22Rv1 (cell line): ENCODE measurements around the gene ARHGAP36.

Experiments
- H3K27ac ChIP-seq: fragments of 450-650 bp; 2 replicates; pipeline ENCODE4 v1.5.1; 2017
- ZFX ChIP-seq: fragments of 450-650 bp; IDR thresholded peaks from 2 replicates; pipeline ENCODE4 v1.6.1; 2017; ENCODE audit warnings: antibody characterized with exemption, borderline replicate concordance
- TF ChIP-seq, protein P1 (sequence below): fragments of 450-650 bp; IDR thresholded peaks from 2 replicates; pipeline ENCODE4 v1.5.1; 2017; ENCODE audit warnings: mild to moderate bottlenecking

The ARHGAP36 gene

DNA sequence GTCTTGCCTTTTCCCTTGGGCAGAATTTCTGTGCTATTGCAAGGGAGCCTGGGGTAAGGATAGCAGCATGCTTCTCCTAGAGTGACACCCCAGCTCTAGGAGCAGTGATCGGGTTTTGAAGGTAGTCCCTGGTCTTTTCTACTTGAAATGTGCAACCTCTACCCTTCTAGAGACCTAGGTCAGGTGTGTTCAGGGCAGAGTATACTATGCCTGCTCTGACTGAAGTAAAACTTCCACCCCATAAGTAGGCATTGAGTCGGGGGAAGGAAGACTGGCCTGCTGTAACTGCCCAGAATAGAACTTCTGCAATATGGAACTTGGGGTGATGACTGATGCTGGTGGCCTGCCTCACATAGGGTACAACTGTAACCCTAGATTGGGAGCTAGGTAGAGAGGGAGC lies 80.9 kb downstream of the ARHGAP36 start:
- no peak overlapping the region for H3K27ac ChIP-seq
- TF ChIP-seq ZFX: no peak
- TF ChIP-seq, protein P1, sequence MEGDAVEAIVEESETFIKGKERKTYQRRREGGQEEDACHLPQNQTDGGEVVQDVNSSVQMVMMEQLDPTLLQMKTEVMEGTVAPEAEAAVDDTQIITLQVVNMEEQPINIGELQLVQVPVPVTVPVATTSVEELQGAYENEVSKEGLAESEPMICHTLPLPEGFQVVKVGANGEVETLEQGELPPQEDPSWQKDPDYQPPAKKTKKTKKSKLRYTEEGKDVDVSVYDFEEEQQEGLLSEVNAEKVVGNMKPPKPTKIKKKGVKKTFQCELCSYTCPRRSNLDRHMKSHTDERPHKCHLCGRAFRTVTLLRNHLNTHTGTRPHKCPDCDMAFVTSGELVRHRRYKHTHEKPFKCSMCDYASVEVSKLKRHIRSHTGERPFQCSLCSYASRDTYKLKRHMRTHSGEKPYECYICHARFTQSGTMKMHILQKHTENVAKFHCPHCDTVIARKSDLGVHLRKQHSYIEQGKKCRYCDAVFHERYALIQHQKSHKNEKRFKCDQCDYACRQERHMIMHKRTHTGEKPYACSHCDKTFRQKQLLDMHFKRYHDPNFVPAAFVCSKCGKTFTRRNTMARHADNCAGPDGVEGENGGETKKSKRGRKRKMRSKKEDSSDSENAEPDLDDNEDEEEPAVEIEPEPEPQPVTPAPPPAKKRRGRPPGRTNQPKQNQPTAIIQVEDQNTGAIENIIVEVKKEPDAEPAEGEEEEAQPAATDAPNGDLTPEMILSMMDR: no peak
